NB4 (cell line): ENCODE measurements around the gene RNF130.

Experiments used
- CTCF ChIP-seq: IDR thresholded peaks from one replicate; pipeline ENCODE4 v1.5.1; 2012; ENCODE audit warnings: low read depth, low read length
- POLR2A ChIP-seq: IDR thresholded peaks from 2 replicates; pipeline ENCODE4 v1.6.1; 2011; ENCODE audit warnings: mild to moderate bottlenecking; ENCODE audit not compliant: insufficient read length; ENCODE audit errors: extremely low read depth

GRCh38 chr5:180052211-180052818 lies 19.2 kb downstream of the RNF130 start:
- no peak for TF ChIP-seq CTCF
- TF ChIP-seq POLR2A, result no peak
